ENCODE results near the gene ABCC1.

Gene ABCC1

DNA sequence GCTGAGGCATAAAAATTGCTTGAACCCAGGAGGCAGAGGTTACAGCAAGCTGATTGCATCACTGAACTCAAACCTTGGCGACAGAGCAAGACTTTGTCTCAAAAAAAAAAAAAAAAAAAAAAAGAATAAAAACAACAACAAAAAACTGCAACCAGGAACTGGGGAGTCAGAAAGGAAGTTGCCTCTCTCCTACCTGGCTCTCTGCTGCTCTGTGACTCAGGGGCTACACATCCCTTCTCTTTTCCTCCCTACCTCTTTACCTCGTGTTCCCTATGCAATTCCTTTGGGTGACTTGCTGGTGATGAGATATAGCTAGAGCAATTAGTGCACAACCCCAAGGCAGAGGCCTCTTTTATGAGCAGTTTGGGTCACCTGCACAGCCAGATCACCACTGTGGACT lies 95.9 kb downstream of the ABCC1 start:
- H3K36me3 ChIP-seq (replicated peaks; ENCODE audit: low read depth, low read length) = peaks cover 66% of the 10 kb centered on the region
- H3K27me3 ChIP-seq (ENCODE audit: low read depth, low read length) = no peaks in the 10 kb centered on the region
- H3K4me2 ChIP-seq (ENCODE audit: low read length) = no peak overlapping the region
- no peak overlapping the region for H3K27ac ChIP-seq (ENCODE audit: low read length)
- H3K4me3 ChIP-seq (ENCODE audit: low read length) = no peak overlapping the region
- H3K9ac ChIP-seq (ENCODE audit: low read length) = no peak overlapping the region
- TF ChIP-seq EZH2phosphoT487 (IDR thresholded peaks at IDR 0.05; ENCODE audit: low read depth) (no peak), CTCF (IDR thresholded peaks at IDR 0.05; ENCODE audit: low read depth, low read length) (no peak)
- peaks cover 8% of the 10 kb centered on the region; the same call in 1 of the 2 replicates for H3K4me1 ChIP-seq (ENCODE audit: low read length)
- no peaks in the 10 kb centered on the region; the same call in 1 of the 2 replicates for H4K20me1 ChIP-seq (ENCODE audit: insufficient read depth, low read length)
- peaks cover 9% of the 10 kb centered on the region; the same call in 1 of the 2 replicates for H3K79me2 ChIP-seq (ENCODE audit: low read length)
- H3K9me3 ChIP-seq (ENCODE audit: insufficient read depth, low read length) = no peaks in the 10 kb centered on the region
- no peak overlapping the region for H2AFZ ChIP-seq (ENCODE audit: low read depth, low read length)

DNA sequence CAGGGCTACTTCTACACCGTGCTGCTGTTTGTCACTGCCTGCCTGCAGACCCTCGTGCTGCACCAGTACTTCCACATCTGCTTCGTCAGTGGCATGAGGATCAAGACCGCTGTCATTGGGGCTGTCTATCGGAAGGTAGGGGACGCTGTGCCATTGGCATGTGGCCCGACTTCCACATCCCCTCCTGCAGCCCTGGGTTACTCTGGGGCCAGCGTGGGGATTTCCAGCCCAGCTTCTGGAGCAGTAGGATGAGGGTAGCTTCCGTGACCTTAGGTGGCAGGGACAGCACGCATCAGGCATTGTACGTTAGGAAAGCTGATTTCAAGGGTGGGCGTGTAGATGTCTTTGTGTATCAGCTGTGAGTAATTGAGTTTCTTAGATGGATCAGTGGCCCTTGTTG lies 96.5 kb downstream of the ABCC1 start:
- no peaks in the 10 kb centered on the region; the same call in 1 of the 2 replicates for H4K20me1 ChIP-seq (ENCODE audit: insufficient read depth, low read length)
- peak; percentile 34 for TF ChIP-seq CTCF (IDR thresholded peaks at IDR 0.05; ENCODE audit: low read depth, low read length)
- no peak for TF ChIP-seq EZH2phosphoT487 (IDR thresholded peaks at IDR 0.05; ENCODE audit: low read depth)
- H3K9me3 ChIP-seq (ENCODE audit: insufficient read depth, low read length) = no peaks in the 10 kb centered on the region
- no peak overlapping the region for H3K4me2 ChIP-seq (ENCODE audit: low read length)
- peaks cover 9% of the 10 kb centered on the region; the same call in 1 of the 2 replicates for H3K79me2 ChIP-seq (ENCODE audit: low read length)
- peaks cover 66% of the 10 kb centered on the region for H3K36me3 ChIP-seq (replicated peaks; ENCODE audit: low read depth, low read length)
- H2AFZ ChIP-seq (ENCODE audit: low read depth, low read length) = no peak overlapping the region
- H3K4me1 ChIP-seq (ENCODE audit: low read length) = peaks cover 8% of the 10 kb centered on the region; the same call in 1 of the 2 replicates
- H3K9ac ChIP-seq (ENCODE audit: low read length) = no peak overlapping the region
- no peak overlapping the region for H3K27ac ChIP-seq (ENCODE audit: low read length)
- no peaks in the 10 kb centered on the region for H3K27me3 ChIP-seq (ENCODE audit: low read depth, low read length)
- H3K4me3 ChIP-seq (ENCODE audit: low read length) = no peak overlapping the region

DNA sequence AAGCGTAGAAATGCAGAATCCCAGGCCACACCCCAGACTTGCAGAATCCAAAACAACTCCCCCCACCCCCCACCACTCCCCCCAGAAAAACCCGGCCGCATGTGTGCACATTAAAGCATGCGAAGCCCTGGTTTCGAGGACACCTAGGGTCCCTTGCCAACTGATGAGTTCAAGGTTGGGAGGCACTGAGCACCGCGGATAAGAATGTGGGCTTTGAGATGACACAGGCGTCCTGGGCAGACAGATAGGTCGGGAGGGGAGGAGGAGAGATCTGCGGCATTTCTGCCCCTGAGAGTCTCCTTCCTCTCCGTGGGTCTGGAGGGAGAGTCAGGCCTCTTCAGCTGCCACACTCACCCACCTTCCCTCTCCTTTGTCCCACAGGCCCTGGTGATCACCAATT lies 98.3 kb downstream of the ABCC1 start:
- Histone ChIP-seq H2AFZ (ENCODE audit: low read depth, low read length) (no peak overlapping the region), H3K4me1 (ENCODE audit: low read length) (peaks cover 8% of the 10 kb centered on the region; the same call in 1 of the 2 replicates), H3K4me3 (ENCODE audit: low read length) (no peak overlapping the region), H3K9ac (ENCODE audit: low read length) (no peak overlapping the region), H4K20me1 (ENCODE audit: insufficient read depth, low read length) (peaks cover 1% of the 10 kb centered on the region; the same call in 1 of the 2 replicates), H3K36me3 (replicated peaks; ENCODE audit: low read depth, low read length) (peaks cover 71% of the 10 kb centered on the region), H3K27ac (ENCODE audit: low read length) (no peak overlapping the region), H3K4me2 (ENCODE audit: low read length) (no peak overlapping the region), H3K9me3 (ENCODE audit: insufficient read depth, low read length) (no peaks in the 10 kb centered on the region), H3K27me3 (ENCODE audit: low read depth, low read length) (no peaks in the 10 kb centered on the region), H3K79me2 (ENCODE audit: low read length) (no peaks in the 10 kb centered on the region)
- TF ChIP-seq EZH2phosphoT487 (IDR thresholded peaks at IDR 0.05; ENCODE audit: low read depth) = no peak
- TF ChIP-seq CTCF (IDR thresholded peaks at IDR 0.05; ENCODE audit: low read depth, low read length) = no peak

DNA sequence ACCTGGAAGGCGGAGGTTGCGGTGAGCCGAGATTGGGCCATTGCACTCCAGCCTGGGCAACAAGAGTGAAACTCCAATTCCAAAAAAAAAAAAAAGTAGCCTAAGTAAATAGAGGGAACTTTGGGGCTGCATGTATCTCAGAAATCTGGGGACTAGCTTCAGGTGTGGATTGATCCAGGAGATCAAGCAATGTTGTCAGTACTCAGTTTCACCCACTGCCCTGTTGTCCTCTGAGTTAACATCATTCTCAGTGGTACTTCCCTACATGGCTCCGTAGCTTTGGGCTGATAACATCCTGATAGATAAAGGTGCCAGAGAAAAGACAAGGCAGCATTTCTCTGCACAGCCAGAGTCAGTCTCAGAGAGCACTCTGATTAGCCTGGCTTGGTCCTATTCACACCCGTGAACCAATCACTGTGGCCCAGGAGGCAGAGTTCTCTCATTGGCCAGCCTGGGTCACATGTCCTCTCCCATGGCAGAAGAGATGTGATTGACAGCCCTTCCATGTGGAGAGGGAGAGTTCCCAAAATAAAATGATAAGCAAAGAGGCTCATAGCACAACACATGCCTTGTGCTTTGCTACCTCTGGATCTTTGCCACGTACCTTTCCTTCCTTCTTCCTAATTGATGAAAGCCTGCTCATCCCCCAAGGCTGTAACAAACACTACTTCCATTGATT lies 99.6 kb downstream of the ABCC1 start:
- H3K27ac ChIP-seq (ENCODE audit: low read length) = no peak overlapping the region
- H3K9me3 ChIP-seq (ENCODE audit: insufficient read depth, low read length) = no peaks in the 10 kb centered on the region
- no peak overlapping the region for H3K9ac ChIP-seq (ENCODE audit: low read length)
- peaks cover 2% of the 10 kb centered on the region; the same call in 1 of the 2 replicates for H4K20me1 ChIP-seq (ENCODE audit: insufficient read depth, low read length)
- H3K27me3 ChIP-seq (ENCODE audit: low read depth, low read length) = no peaks in the 10 kb centered on the region
- no peak overlapping the region for H2AFZ ChIP-seq (ENCODE audit: low read depth, low read length)
- H3K79me2 ChIP-seq (ENCODE audit: low read length) = no peaks in the 10 kb centered on the region
- H3K4me3 ChIP-seq (ENCODE audit: low read length) = no peak overlapping the region
- H3K36me3 ChIP-seq (replicated peaks; ENCODE audit: low read depth, low read length) = peaks cover 71% of the 10 kb centered on the region
- H3K4me1 ChIP-seq (ENCODE audit: low read length) = peaks cover 8% of the 10 kb centered on the region; the same call in 1 of the 2 replicates
- H3K4me2 ChIP-seq (ENCODE audit: low read length) = no peak overlapping the region
- TF ChIP-seq EZH2phosphoT487 (IDR thresholded peaks at IDR 0.05; ENCODE audit: low read depth) (no peak), CTCF (IDR thresholded peaks at IDR 0.05; ENCODE audit: low read depth, low read length) (no peak)
